ENCODE data around the gene FAM107B.
"Not testable (repeated sequence)": the region's sequence is repeated elsewhere in the genome, so short reads cannot be mapped to it uniquely, and the experiment has no call there.

The FAM107B gene

GRCh38 chr10:14659626-14660196 is 115.0 kb downstream of the FAM107B start:
- no peak for TF ChIP-seq CTCF (conservative IDR thresholded peaks at IDR 0.05)
- TF ChIP-seq ZFX (IDR thresholded peaks at IDR 0.05) = no peak
- H3K27ac ChIP-seq = no peak overlapping the region

GRCh38 chr10:14659137-14659536 is 115.6 kb downstream of the FAM107B start:
- not testable (repeated sequence) for H3K27ac ChIP-seq

GRCh38 chr10:14658331-14659127 is 116.2 kb downstream of the FAM107B start:
- H3K27ac ChIP-seq = no peak overlapping the region
- TF ChIP-seq ZFX (IDR thresholded peaks at IDR 0.05) (no peak), CTCF (conservative IDR thresholded peaks at IDR 0.05) (no peak)

- no peak overlapping the region for H3K27ac ChIP-seq
- no peak for TF ChIP-seq CTCF (conservative IDR thresholded peaks at IDR 0.05)
- no peak for TF ChIP-seq ZFX (IDR thresholded peaks at IDR 0.05)
Observed at GRCh38 chr10:14656052-14656730, 118.5 kb downstream of the FAM107B start.

GRCh38 chr10:14654821-14655382 is 119.8 kb downstream of the FAM107B start:
- H3K27ac ChIP-seq = no peak overlapping the region
- TF ChIP-seq CTCF (conservative IDR thresholded peaks at IDR 0.05) (no peak), ZFX (IDR thresholded peaks at IDR 0.05) (no peak)

GRCh38 chr10:14653271-14654161 is 121.2 kb downstream of the FAM107B start:
- peak overlapping the region; percentile 47 for H3K27ac ChIP-seq
- no peak for TF ChIP-seq ZFX (IDR thresholded peaks at IDR 0.05)
- no peak for TF ChIP-seq CTCF (conservative IDR thresholded peaks at IDR 0.05)

GRCh38 chr10:14652816-14653215 is 121.9 kb downstream of the FAM107B start:
- peak overlapping the region; percentile 47; the same call in 1 of the 2 replicates for H3K27ac ChIP-seq
- TF ChIP-seq ZFX (IDR thresholded peaks at IDR 0.05) = no peak
- TF ChIP-seq CTCF (conservative IDR thresholded peaks at IDR 0.05) = no peak
